K562 (cell line): Measurements from ENCODE around the gene ITPR2. TPM values are rescaled to one million over a fixed set of nuclear protein-coding genes. Genes with fewer than 3 reads are reported as not detected.

Experiments
- COPS2 ChIP-seq: fragments of 450-650 bp; conservative IDR thresholded peaks from 2 replicates; pipeline ENCODE4 v1.6.1; 2016; ENCODE audit warnings: mild to moderate bottlenecking, moderate library complexity
- CXXC5 ChIP-seq: fragments of 250-450 bp; sonication (Bioruptor Pico); IDR thresholded peaks from 2 replicates; pipeline ENCODE4 v1.8.0; 2022; ENCODE audit warnings: inconsistent platforms, mild to moderate bottlenecking, moderate library complexity
- DACH1 ChIP-seq: fragments of 450-650 bp; IDR thresholded peaks from 2 replicates; pipeline ENCODE4 v1.6.1; 2018; ENCODE audit not compliant: partially characterized antibody
- DIDO1 ChIP-seq: fragments of 450-650 bp; IDR thresholded peaks from 2 replicates; pipeline ENCODE4 v1.6.1; 2016; ENCODE audit warnings: low read depth, missing biosample characterization, missing genetic modification characterization
- DMBX1 ChIP-seq: fragments of 250-450 bp; sonication (Bioruptor Pico); IDR thresholded peaks from 2 replicates; pipeline ENCODE4 v1.8.0; 2022; ENCODE audit warnings: inconsistent platforms, mild to moderate bottlenecking, moderate library complexity, borderline replicate concordance
- GABPB1 ChIP-seq: sonication (generic); formaldehyde crosslinking; IDR thresholded peaks from 2 replicates; pipeline ENCODE4 v1.8.0; 2022; ENCODE audit warnings: mild to moderate bottlenecking, missing genetic modification reagents
- HMGN3 ChIP-seq: IDR thresholded peaks from 2 replicates; pipeline ENCODE4 v1.6.1; 2011; ENCODE audit warnings: borderline replicate concordance, low read depth, mild to moderate bottlenecking, mixed read lengths, low read length; ENCODE audit not compliant: insufficient read length; ENCODE audit errors: extremely low read depth
- IRF2 ChIP-seq: sonication (generic); formaldehyde crosslinking; IDR thresholded peaks from 2 replicates; pipeline ENCODE4 v1.8.1; 2022; ENCODE audit warnings: mild to moderate bottlenecking, missing genetic modification reagents
- MTA2 ChIP-seq: fragments of 450-650 bp; IDR thresholded peaks from 2 replicates; pipeline ENCODE4 v1.6.1; 2016; ENCODE audit warnings: low read depth
- MTF1 ChIP-seq: fragments of 250-450 bp; sonication (Bioruptor Pico); IDR thresholded peaks from 2 replicates; pipeline ENCODE4 v1.9.0; 2021; ENCODE audit warnings: moderate library complexity, mild to moderate bottlenecking, inconsistent platforms, borderline replicate concordance
- MYNN ChIP-seq, 2 experiments: sonication (generic); formaldehyde crosslinking in 1 of 2; IDR thresholded peaks; 2 replicates each; pipeline versions ENCODE4 v1.5.0 to v1.6.1; 2016 to 2020; ENCODE audit warnings: antibody characterized with exemption in 1 of 2, missing genetic modification reagents in 1 of 2
- PTBP1 ChIP-seq: fragments of 200-400 bp; formaldehyde crosslinking; IDR thresholded peaks from 2 replicates; pipeline ENCODE4 v1.6.1; 2017; ENCODE audit warnings: low read depth, low read length
- RUNX1 ChIP-seq: sonication (generic); IDR thresholded peaks from 2 replicates; pipeline ENCODE4 v1.6.1; 2016; ENCODE audit warnings: antibody characterized with exemption, low read depth
- SP2 ChIP-seq: IDR thresholded peaks from 2 replicates; pipeline ENCODE4 v1.6.1; 2011; ENCODE audit warnings: mild to moderate bottlenecking, low read depth, low read length, moderate library complexity; ENCODE audit not compliant: poor library complexity, severe bottlenecking; ENCODE audit errors: extremely low read depth
- TAF9B ChIP-seq: fragments of 450-650 bp; IDR thresholded peaks from 2 replicates; pipeline ENCODE4 v1.6.1; 2018; ENCODE audit warnings: mild to moderate bottlenecking; ENCODE audit not compliant: partially characterized antibody
- TARDBP ChIP-seq: fragments of 450-650 bp; IDR thresholded peaks from 2 replicates; pipeline ENCODE4 v1.6.1; 2016
- VEZF1 ChIP-seq: fragments of 200-800 bp; sonication (Bioruptor generic); IDR thresholded peaks from 2 replicates; pipeline ENCODE4 v1.6.1; 2017; ENCODE audit warnings: missing genetic modification characterization, missing compliant biosample characterization
- ZNF197 ChIP-seq: fragments of 200-800 bp; sonication (Bioruptor generic); IDR thresholded peaks from 2 replicates; pipeline ENCODE4 v1.6.1; 2016; ENCODE audit warnings: low read depth, missing genetic modification characterization, missing compliant biosample characterization
- ZNF277 ChIP-seq: fragments of 250-450 bp; sonication (Bioruptor Pico); IDR thresholded peaks from 2 replicates; pipeline ENCODE4 v1.8.0; 2022; ENCODE audit warnings: inconsistent platforms, mild to moderate bottlenecking, moderate library complexity, borderline replicate concordance
- ZNF347 ChIP-seq: fragments of 450-650 bp; formaldehyde crosslinking; IDR thresholded peaks from 2 replicates; pipeline ENCODE4 v1.4.0; 2020; ENCODE audit warnings: low read depth, mild to moderate bottlenecking, moderate library complexity
- ZNF408 ChIP-seq: fragments of 250-450 bp; sonication (Bioruptor Pico); IDR thresholded peaks from 2 replicates; pipeline ENCODE4 v1.4.0; 2020; ENCODE audit warnings: low read depth, mild to moderate bottlenecking, moderate library complexity
- ZNF609 ChIP-seq: sonication (generic); formaldehyde crosslinking; IDR thresholded peaks from 2 replicates; pipeline ENCODE4 v1.8.1; 2023; ENCODE audit warnings: missing genetic modification reagents, mild to moderate bottlenecking, borderline replicate concordance
- ZNF76 ChIP-seq: fragments of 250-450 bp; sonication (Bioruptor Pico); IDR thresholded peaks from 2 replicates; pipeline ENCODE4 v1.4.0; 2020; ENCODE audit warnings: mild to moderate bottlenecking, moderate library complexity, borderline replicate concordance
- polyA plus RNA-seq, 8 experiments: library from polyadenylated mRNA; depleted of rRNA in 4 of 8; stranded (reverse) in 5 of 8; unstranded in 3 of 8; fragments of >200 nt; fragmentation: Nextera tagmentation in 2 of 8; fragmentation: Illumina TruSeq in 1 of 8; extraction: Ambion mirVana in 2 of 8; extraction: Trizol in 1 of 8; gene quantifications; 2 replicates each; pipeline versions ENCODE4 v1.2.1 to v1.2.3, GENCODE V29; 2011 to 2014; ENCODE audit warnings: inconsistent platforms in 1 of 8, missing spikeins in 1 of 8
- total RNA-seq, 7 experiments: library from RNA; depleted of rRNA in 6 of 7; stranded (reverse); fragments of >200 nt in 6 of 7; fragmentation: Illumina TruSeq in 2 of 7; extraction: Trizol in 2 of 7; gene quantifications; 2 replicates each; pipeline versions ENCODE4 v1.2.1 to v1.2.3, GENCODE V29; 2011 to 2021; ENCODE audit warnings: low replicate concordance in 1 of 7

ITPR2 gene
- total and polyA plus RNA-seq, 9 of the 15 experiments (the other 6 are each of a cell fraction or from before 2014, with no cell fraction given) = 0.21 to 3.3 (median 0.95) TPM

GRCh38 chr12:26696613-26697092, 136.3 kb downstream of the ITPR2 start (continued):
- TF ChIP-seq SP2 = no peak
- no peak for TF ChIP-seq ZNF277 (CRISPR knock-in tag)
- no peak for TF ChIP-seq MTA2
- TF ChIP-seq DMBX1 = peak; percentile 84
- no peak for TF ChIP-seq RUNX1
- no peak for TF ChIP-seq DACH1
- no peak for TF ChIP-seq ZNF197 (CRISPR knock-in tag)
- TF ChIP-seq ZNF347 (CRISPR knock-in tag) = no peak
- peak; percentile 73; the same call in 1 of the 2 replicates for TF ChIP-seq ZNF76 (CRISPR knock-in tag)
- TF ChIP-seq TARDBP = no peak
- TF ChIP-seq ZNF408 (CRISPR knock-in tag) = no peak
- no peak for TF ChIP-seq VEZF1 (CRISPR knock-in tag)
- TF ChIP-seq PTBP1 = no peak
- no peak for TF ChIP-seq IRF2 (CRISPR knock-in tag)
- no peak for TF ChIP-seq MTF1 (CRISPR knock-in tag)
- TF ChIP-seq COPS2 = no peak
- TF ChIP-seq GABPB1 = no peak
- no peak for TF ChIP-seq HMGN3
- no peak for TF ChIP-seq ZNF609
- TF ChIP-seq MYNN (IDR thresholded peaks at IDR 0.05) = no peak
- no peak for TF ChIP-seq MYNN (CRISPR knock-in tag; IDR thresholded peaks at IDR 0.05)
- no peak for TF ChIP-seq DIDO1
- peak; percentile 27 for TF ChIP-seq TAF9B
- TF ChIP-seq CXXC5 (CRISPR knock-in tag) = peak; percentile 80
